Neutrophil (primary cell): ENCODE data around the gene SF3B1.

Experiments used
- H3K27ac ChIP-seq: fragments of 200-600 bp; sonication (generic); 2 replicates; pipeline ENCODE4 v1.5.1; 2016; ENCODE audit warnings: mild to moderate bottlenecking, moderate library complexity
- H3K27me3 ChIP-seq: fragments of 200-600 bp; sonication (generic); 2 replicates; pipeline ENCODE4 v1.6.0; 2016; ENCODE audit warnings: mild to moderate bottlenecking
- H3K36me3 ChIP-seq: fragments of 200-600 bp; sonication (generic); 2 replicates; pipeline ENCODE4 v1.5.1; 2017
- H3K4me1 ChIP-seq, 2 experiments: fragments of 200-600 bp in 1 of 2; sonication (generic) in 1 of 2; 1 replicate in 1 of 2; 2 replicates in 1 of 2; pipeline versions ENCODE4 v1.5.1 to v1.6.1; 2013 to 2016; ENCODE audit warnings: low read depth in 1 of 2, low read length in 1 of 2, mild to moderate bottlenecking in 1 of 2, moderate library complexity in 1 of 2; ENCODE audit not compliant: control insufficient read depth in 1 of 2, insufficient read depth in 1 of 2
- H3K4me3 ChIP-seq, 2 experiments: fragments of 200-600 bp in 1 of 2; sonication (generic) in 1 of 2; 1 replicate in 1 of 2; 2 replicates in 1 of 2; pipeline ENCODE4 v1.5.1; 2013 to 2016; ENCODE audit warnings: low read depth in 1 of 2, low read length in 1 of 2, mild to moderate bottlenecking in 1 of 2, moderate library complexity in 1 of 2
- H3K9me3 ChIP-seq: fragments of 200-600 bp; sonication (generic); 2 replicates; pipeline ENCODE4 v1.5.1; 2016
- TF ChIP-seq, protein P1 (sequence below): fragments of 200-600 bp; sonication (generic); IDR thresholded peaks from 2 replicates; pipeline ENCODE4 v1.5.1; 2016; ENCODE audit warnings: antibody characterized with exemption

SF3B1 gene

DNA sequence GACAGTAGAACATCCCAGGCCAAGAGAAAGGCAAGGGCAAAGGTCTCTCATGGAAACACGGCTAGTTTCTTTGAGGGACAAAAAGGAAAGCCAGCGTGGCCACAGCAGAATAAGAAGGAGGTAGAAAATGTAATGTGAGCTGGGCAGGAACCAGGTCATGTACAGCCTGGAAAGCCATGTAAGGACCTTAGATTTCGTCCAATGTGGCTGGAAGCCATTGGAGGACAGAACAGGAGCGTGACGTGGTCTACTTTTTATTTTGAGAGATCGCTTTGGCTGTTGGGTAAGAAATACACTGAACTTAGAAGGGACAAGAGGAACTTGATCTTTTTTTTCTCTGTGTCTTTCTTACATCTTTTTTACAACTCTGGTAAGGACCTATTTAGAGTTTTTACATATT lies 66.4 kb downstream of the SF3B1 start:
- Histone ChIP-seq H3K27ac (no peak overlapping the region), H3K4me1 (no peaks in the 10 kb centered on the region), H3K36me3 (no peaks in the 10 kb centered on the region), H3K4me3 (no peak overlapping the region), H3K27me3 (no peaks in the 10 kb centered on the region), H3K9me3 (no peaks in the 10 kb centered on the region)
- TF ChIP-seq, protein P1, sequence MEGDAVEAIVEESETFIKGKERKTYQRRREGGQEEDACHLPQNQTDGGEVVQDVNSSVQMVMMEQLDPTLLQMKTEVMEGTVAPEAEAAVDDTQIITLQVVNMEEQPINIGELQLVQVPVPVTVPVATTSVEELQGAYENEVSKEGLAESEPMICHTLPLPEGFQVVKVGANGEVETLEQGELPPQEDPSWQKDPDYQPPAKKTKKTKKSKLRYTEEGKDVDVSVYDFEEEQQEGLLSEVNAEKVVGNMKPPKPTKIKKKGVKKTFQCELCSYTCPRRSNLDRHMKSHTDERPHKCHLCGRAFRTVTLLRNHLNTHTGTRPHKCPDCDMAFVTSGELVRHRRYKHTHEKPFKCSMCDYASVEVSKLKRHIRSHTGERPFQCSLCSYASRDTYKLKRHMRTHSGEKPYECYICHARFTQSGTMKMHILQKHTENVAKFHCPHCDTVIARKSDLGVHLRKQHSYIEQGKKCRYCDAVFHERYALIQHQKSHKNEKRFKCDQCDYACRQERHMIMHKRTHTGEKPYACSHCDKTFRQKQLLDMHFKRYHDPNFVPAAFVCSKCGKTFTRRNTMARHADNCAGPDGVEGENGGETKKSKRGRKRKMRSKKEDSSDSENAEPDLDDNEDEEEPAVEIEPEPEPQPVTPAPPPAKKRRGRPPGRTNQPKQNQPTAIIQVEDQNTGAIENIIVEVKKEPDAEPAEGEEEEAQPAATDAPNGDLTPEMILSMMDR: no peak

DNA sequence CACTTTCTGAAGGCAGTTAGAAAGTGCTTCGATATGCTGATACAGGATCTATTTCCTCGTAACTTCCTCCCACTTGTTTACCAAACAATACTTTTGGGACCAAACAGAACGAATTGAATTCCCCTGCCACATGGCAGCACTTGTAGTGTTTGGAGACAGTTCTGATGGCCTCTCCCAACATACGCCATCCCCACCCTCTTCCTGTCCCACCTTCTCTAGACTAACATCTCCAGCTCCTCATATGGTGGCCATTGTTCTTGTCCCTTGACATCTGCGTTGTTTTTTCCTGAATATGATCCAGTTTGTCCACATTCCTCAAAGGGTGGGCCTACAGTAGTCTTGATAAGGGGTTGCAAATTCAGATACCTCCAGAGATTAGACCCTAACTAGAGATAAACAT lies 70.8 kb downstream of the SF3B1 start:
- Histone ChIP-seq H3K27me3 (no peaks in the 10 kb centered on the region), H3K9me3 (no peaks in the 10 kb centered on the region), H3K4me1 (no peaks in the 10 kb centered on the region), H3K36me3 (no peaks in the 10 kb centered on the region), H3K4me3 (no peak overlapping the region), H3K27ac (no peak overlapping the region)
- TF ChIP-seq, protein P1: no peak

DNA sequence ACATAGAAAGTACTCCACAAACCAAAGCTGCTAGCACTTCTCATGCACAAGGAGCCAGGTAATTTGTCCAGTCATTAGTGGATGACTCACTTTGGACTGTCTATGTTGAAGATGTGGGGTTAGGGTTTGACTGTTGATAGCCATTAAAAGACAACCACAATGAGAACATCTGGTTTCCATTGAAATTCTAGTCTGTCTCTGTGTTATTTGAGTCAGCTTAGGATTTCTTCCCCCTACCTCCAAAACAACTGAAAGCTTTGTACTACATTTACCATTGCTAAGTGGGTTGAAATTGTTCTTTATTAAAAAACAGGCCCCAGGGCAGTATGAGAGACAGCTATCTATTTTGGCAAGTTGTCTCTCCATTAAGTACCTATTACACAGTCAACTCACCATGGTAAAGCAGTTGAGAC lies 74.1 kb downstream of the SF3B1 start:
- H3K9me3 ChIP-seq: no peaks in the 10 kb centered on the region
- no peaks in the 10 kb centered on the region for H3K4me1 ChIP-seq
- no peaks in the 10 kb centered on the region for H3K36me3 ChIP-seq
- TF ChIP-seq, protein P1: no peak
- H3K4me3 ChIP-seq: no peak overlapping the region
- no peaks in the 10 kb centered on the region for H3K27me3 ChIP-seq
- H3K27ac ChIP-seq: no peak overlapping the region

DNA sequence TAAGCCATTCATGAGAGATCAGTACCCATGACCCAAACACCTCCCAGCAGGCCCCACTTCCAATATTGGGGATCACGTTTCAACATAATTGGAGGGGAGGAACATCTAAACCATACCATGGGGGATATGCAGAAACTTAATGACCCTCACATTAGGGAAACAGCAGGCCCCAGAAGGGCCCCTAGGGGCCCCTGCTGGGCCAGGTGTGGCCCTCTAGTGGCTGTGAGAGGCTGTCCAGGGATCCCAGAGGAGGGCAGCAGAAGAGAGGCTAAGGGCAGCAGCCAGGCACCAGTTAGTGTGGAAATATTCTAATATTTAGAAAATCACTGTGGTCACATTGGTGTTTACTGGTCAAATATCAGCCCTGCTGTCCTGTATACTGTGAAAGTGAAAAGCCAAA lies 75.0 kb downstream of the SF3B1 start:
- H3K36me3 ChIP-seq: no peaks in the 10 kb centered on the region
- no peak overlapping the region for H3K4me3 ChIP-seq
- H3K9me3 ChIP-seq: no peaks in the 10 kb centered on the region
- TF ChIP-seq, protein P1: no peak
- no peaks in the 10 kb centered on the region for H3K27me3 ChIP-seq
- no peak overlapping the region for H3K27ac ChIP-seq
- H3K4me1 ChIP-seq: no peaks in the 10 kb centered on the region

DNA sequence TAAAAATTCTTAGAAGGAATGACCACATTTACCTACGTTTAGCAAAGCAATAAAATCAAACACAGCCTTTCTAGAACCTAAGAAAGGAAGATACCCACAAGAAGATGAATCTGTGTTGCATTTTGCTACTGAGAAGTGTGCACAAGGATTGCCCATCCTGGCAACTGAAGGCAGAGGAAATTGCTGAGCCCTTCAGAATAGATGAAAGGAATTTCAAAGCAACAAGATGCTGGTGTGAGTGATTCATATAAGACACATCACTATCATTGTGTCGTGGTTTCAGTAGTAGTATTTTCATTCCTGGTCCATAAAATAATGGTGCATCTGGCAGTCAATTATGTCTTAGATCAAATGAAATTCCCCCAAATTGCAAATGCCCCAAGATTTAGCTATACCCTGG lies 75.9 kb downstream of the SF3B1 start:
- Histone ChIP-seq H3K9me3 (no peaks in the 10 kb centered on the region), H3K4me1 (no peaks in the 10 kb centered on the region), H3K36me3 (no peaks in the 10 kb centered on the region), H3K4me3 (no peak overlapping the region), H3K27ac (no peak overlapping the region), H3K27me3 (no peaks in the 10 kb centered on the region)
- TF ChIP-seq, protein P1: no peak

DNA sequence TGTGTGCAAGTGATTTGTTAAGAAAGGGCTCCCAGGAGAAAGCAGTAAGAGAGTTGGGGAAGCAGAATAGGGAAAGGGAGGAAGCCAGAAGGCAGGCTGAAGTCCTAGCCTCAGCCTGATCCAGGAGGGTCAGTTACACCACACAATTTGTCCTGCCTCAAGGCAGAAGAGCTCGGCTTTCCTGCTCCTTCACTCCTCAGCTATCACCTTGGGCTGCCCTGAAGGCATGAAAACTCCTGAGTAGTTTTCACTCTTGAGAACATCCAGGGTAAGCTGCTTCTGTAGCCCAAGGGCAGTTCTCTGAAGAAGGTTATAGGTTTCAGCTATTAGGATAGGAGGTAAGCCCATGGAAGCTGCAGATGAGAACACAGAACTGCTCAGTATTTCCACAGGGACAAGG lies 76.8 kb downstream of the SF3B1 start:
- Histone ChIP-seq H3K27me3 (no peaks in the 10 kb centered on the region), H3K36me3 (no peaks in the 10 kb centered on the region), H3K4me1 (no peaks in the 10 kb centered on the region), H3K4me3 (no peak overlapping the region), H3K9me3 (no peaks in the 10 kb centered on the region), H3K27ac (no peak overlapping the region)
- TF ChIP-seq, protein P1: no peak
